DOHH2 (cell line): Measurements from ENCODE around the gene ARID1A.
"Not testable (repeated sequence)": the region's sequence is repeated elsewhere in the genome, so short reads cannot be mapped to it uniquely, and the experiment has no call there.

Experiments used
- H3F3A ChIP-seq: fragments of 200-600 bp; sonication (generic), shearing (Covaris generic); 2 replicates; pipeline ENCODE4 v1.6.0; 2016; ENCODE audit warnings: antibody characterized with exemption, mild to moderate bottlenecking; ENCODE audit not compliant: control insufficient read depth, insufficient read depth
- H3K27ac ChIP-seq: fragments of 200-600 bp; sonication (generic); 2 replicates; pipeline ENCODE4 v1.5.1; 2014; ENCODE audit warnings: low read depth, mild to moderate bottlenecking, low read length, moderate library complexity
- H3K27me3 ChIP-seq: fragments of 200-600 bp; sonication (generic); 2 replicates; pipeline ENCODE4 v1.6.1; 2014; ENCODE audit warnings: mild to moderate bottlenecking, low read length, mixed read lengths; ENCODE audit not compliant: control insufficient read depth
- H3K36me3 ChIP-seq: fragments of 200-600 bp; sonication (generic); 2 replicates; pipeline ENCODE4 v1.6.1; 2014; ENCODE audit warnings: mild to moderate bottlenecking, low read length, moderate library complexity, mixed read lengths; ENCODE audit not compliant: control insufficient read depth
- H3K4me1 ChIP-seq: fragments of 200-600 bp; sonication (generic); 2 replicates; pipeline ENCODE4 v1.6.1; 2014; ENCODE audit warnings: mild to moderate bottlenecking, low read length, mixed read lengths; ENCODE audit not compliant: control insufficient read depth
- H3K4me2 ChIP-seq: fragments of 200-600 bp; sonication (generic); 2 replicates; pipeline ENCODE4 v1.6.0; 2014; ENCODE audit warnings: mild to moderate bottlenecking, low read length, moderate library complexity
- H3K4me3 ChIP-seq: fragments of 200-600 bp; sonication (generic); 2 replicates; pipeline ENCODE4 v1.5.1; 2014; ENCODE audit warnings: mild to moderate bottlenecking, low read length, mixed read lengths
- H3K79me2 ChIP-seq: fragments of 200-600 bp; sonication (generic); 2 replicates; pipeline ENCODE4 v1.6.1; 2014; ENCODE audit warnings: mild to moderate bottlenecking, low read length, mixed read lengths; ENCODE audit not compliant: control insufficient read depth
- H3K9me2 ChIP-seq: fragments of 200-600 bp; sonication (generic); replicated peaks from 2 replicates; pipeline ENCODE4 v1.6.1; 2014; ENCODE audit warnings: mild to moderate bottlenecking, low read length, mixed read lengths; ENCODE audit not compliant: control insufficient read depth
- H3K9me3 ChIP-seq: fragments of 200-600 bp; sonication (generic); 2 replicates; pipeline ENCODE4 v1.6.1; 2014; ENCODE audit warnings: antibody characterized with exemption, low read length, mixed read lengths; ENCODE audit not compliant: control insufficient read depth, insufficient read depth
- H4K20me1 ChIP-seq: fragments of 200-600 bp; sonication (generic); 2 replicates; pipeline ENCODE4 v1.6.0; 2014; ENCODE audit warnings: low read depth, mild to moderate bottlenecking, antibody characterized with exemption, low read length, moderate library complexity; ENCODE audit not compliant: control insufficient read depth, insufficient read depth
- CTCF ChIP-seq: fragments of 200-600 bp; sonication (generic); IDR thresholded peaks from one replicate; pipeline ENCODE4 v1.5.1; 2014; ENCODE audit warnings: antibody characterized with exemption, mild to moderate bottlenecking, low read depth, low read length; ENCODE audit not compliant: poor library complexity, severe bottlenecking
- EZH2phosphoT487 ChIP-seq: fragments of 200-600 bp; sonication (generic); IDR thresholded peaks from 2 replicates; pipeline ENCODE4 v1.6.1; 2017; ENCODE audit warnings: borderline replicate concordance, mild to moderate bottlenecking, antibody characterized with exemption, low read length, moderate library complexity, mixed read lengths

ARID1A gene

GRCh38 chr1:26724118-26724517 is 28.3 kb downstream of the ARID1A start:
- H3F3A ChIP-seq, result peaks cover 2% of the 10 kb centered on the region; the same call in 1 of the 2 replicates
- H3K9me2 ChIP-seq, result no peaks in the 10 kb centered on the region
- no peak for TF ChIP-seq EZH2phosphoT487
- no peak for TF ChIP-seq CTCF
- no peak overlapping the region for H3K4me3 ChIP-seq
- H3K4me2 ChIP-seq, result peak overlapping the region; percentile 25
- H4K20me1 ChIP-seq, result peaks cover 32% of the 10 kb centered on the region
- peaks cover 41% of the 10 kb centered on the region for H3K36me3 ChIP-seq
- H3K4me1 ChIP-seq, result peaks cover 69% of the 10 kb centered on the region
- H3K79me2 ChIP-seq, result peaks cover 100% of the 10 kb centered on the region
- no peaks in the 10 kb centered on the region for H3K9me3 ChIP-seq
- H3K27ac ChIP-seq, result no peak overlapping the region
- H3K27me3 ChIP-seq, result no peaks in the 10 kb centered on the region

- no peak overlapping the region for H3K4me3 ChIP-seq
- peaks cover 100% of the 10 kb centered on the region for H3K79me2 ChIP-seq
- H3K4me1 ChIP-seq, result peaks cover 66% of the 10 kb centered on the region
- TF ChIP-seq EZH2phosphoT487 (no peak), CTCF (no peak)
- H4K20me1 ChIP-seq, result peaks cover 32% of the 10 kb centered on the region
- H3K36me3 ChIP-seq, result peaks cover 46% of the 10 kb centered on the region
- H3K9me3 ChIP-seq, result no peaks in the 10 kb centered on the region
- no peaks in the 10 kb centered on the region for H3K9me2 ChIP-seq
- H3K27ac ChIP-seq, result no peak overlapping the region
- H3K4me2 ChIP-seq, result peak overlapping the region; percentile 25
- no peaks in the 10 kb centered on the region for H3K27me3 ChIP-seq
- peaks cover 2% of the 10 kb centered on the region; the same call in 1 of the 2 replicates for H3F3A ChIP-seq
Observed at GRCh38 chr1:26724926-26725325, 29.1 kb downstream of the ARID1A start.

- not testable (repeated sequence) for H3F3A ChIP-seq, H3K4me3 ChIP-seq, H3K27me3 ChIP-seq, H3K4me2 ChIP-seq, H3K27ac ChIP-seq, H3K9me2 ChIP-seq, H3K9me3 ChIP-seq
- Histone ChIP-seq H4K20me1 (peaks cover 32% of the 10 kb centered on the region), H3K36me3 (peaks cover 56% of the 10 kb centered on the region), H3K4me1 (peaks cover 58% of the 10 kb centered on the region), H3K79me2 (peaks cover 99% of the 10 kb centered on the region)
Observed at GRCh38 chr1:26725904-26726303, 30.1 kb downstream of the ARID1A start.

- Histone ChIP-seq H3K9me2 (no peaks in the 10 kb centered on the region), H3K9me3 (no peaks in the 10 kb centered on the region), H3K4me1 (peaks cover 49% of the 10 kb centered on the region), H3K4me3 (no peak overlapping the region), H3K4me2 (no peak overlapping the region), H3K79me2 (peaks cover 98% of the 10 kb centered on the region), H3K36me3 (peaks cover 64% of the 10 kb centered on the region), H3K27ac (no peak overlapping the region), H3F3A (peaks cover 4% of the 10 kb centered on the region; the same call in 1 of the 2 replicates), H3K27me3 (no peaks in the 10 kb centered on the region), H4K20me1 (peaks cover 32% of the 10 kb centered on the region)
- TF ChIP-seq CTCF, result no peak
- TF ChIP-seq EZH2phosphoT487, result no peak
Observed at GRCh38 chr1:26726784-26727183, 31.0 kb downstream of the ARID1A start.
